GM04504 (cell line): ENCODE results near the gene SLC6A2.

ENCODE experiments used
- DNase-seq: peaks from one replicate; pipeline ENCODE4 v3.0.0-alpha.2; 2012; ENCODE audit warnings: low read depth

SLC6A2 gene

DNA sequence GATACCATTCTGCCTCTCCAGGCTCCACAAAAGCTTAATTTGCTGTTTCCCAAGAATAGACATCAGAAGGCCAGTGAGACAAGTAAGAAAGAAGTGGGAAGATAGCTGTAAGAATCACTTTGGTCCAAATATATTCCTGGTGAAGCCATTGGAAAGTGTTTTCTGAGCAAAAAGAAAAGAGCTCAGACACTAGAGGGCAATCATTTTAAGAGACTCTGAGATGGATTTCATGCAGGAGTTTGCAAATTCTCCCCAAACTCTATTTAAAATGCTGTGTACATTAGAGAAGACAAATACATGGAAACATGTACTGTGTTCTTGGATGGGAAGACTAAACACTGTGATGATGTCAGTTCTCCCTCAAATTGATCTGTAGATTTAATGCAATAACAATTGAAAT lies 8.0 kb upstream of the SLC6A2 start:
- no peak for DNase-seq

DNA sequence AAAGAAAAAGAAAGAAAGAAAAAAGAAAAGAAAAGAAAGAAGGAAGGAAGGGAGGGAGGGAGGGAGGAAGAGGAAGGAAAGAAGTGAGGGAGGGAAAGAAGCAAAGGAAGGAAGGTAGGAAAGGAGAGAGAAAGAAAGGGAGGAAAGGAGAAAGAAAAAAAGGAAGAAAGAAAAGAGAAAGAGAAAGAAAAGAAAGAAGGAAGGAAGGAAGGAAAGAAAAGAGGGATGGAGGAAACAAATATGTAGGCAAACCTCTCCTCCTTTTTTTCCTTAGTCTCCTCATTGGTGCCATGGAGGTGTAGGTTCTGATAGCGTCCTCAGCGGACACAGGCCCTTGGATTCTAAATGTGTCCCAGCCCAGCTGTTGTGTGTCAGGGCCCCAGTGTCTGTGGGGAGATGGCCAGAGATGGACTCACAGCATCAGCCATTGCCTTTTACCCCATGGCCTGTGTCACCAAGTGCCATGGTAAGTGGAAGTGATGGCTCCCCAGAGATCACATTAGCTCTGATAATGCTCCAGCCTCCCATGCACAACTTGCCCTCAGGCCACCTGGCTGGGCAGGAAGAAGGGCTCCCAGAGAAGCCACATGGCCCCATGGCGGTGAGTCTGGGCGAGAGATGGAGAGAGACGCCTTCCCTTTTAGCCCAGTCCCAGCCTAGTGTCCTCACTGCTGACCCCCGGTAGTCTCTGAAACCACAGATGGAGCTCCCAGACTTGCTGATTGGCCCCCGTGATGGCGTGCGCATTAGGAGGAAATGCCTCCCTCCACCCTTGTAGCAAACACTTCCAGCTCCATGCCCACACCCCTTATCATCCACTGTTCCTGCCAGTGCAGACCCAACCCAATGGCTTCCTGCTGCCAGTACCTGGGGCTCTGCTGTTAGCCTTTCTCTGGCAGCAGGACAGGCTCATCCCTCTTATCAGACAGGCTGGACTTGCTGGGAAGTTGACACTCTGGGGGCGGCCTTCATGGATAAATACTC lies 3.7 kb upstream of the SLC6A2 start:
- no peak for DNase-seq

DNA sequence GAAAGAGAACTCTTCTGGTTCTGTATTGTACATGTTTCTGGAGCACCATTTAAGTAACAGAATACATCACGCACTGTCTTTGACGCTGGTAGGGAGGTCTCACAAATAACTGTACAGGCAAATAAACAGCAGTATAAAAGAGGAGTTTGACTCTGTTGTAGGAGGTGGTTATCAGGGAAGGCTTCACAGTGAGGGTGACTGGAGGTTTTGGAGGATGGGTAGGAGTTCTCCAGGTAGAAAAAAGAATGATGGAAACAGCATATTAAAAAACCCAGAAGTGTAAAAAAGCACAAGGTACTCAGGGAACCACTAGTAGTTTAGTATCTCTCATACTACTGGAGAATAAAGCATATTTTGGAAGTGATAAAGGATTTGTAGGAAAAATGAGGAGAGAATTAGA lies 2.7 kb upstream of the SLC6A2 start:
- no peak for DNase-seq

DNA sequence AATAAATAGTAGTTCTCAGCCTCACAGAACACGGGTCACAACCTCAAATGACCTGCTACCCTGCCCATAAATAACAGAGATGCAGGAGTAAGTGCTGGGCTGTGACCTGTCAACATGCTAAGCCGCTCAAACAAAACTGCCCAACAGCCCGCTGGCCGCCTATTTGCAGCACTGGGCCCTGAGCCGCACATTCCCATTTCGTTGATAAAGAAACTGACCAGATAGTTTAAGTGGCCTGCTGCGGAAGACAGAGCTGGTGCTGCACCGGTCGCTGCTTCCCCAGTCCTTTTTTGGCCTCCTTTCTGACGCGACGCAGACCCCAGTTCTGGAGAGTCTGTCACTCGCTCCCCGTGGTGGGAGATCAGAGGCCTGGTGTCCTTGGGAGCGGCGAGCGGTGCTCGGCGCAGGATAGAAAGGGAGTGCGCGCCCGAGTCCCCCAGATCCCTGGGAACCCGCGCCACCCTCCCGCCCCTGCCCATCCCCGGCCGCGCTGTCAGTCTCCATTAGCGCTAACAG lies 349 bp upstream of the SLC6A2 start:
- DNase-seq, result no peak

DNA sequence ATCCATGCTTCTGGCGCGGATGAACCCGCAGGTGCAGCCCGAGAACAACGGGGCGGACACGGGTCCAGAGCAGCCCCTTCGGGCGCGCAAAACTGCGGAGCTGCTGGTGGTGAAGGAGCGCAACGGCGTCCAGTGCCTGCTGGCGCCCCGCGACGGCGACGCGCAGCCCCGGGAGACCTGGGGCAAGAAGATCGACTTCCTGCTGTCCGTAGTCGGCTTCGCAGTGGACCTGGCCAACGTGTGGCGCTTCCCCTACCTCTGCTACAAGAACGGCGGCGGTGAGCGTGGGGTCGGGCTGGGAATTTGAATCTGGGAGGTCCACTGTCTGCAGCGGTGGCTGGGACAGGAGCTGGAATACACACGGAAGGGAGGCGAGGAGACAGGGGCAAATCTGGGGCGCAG lies 904 bp downstream of the SLC6A2 start:
- no peak for DNase-seq

DNA sequence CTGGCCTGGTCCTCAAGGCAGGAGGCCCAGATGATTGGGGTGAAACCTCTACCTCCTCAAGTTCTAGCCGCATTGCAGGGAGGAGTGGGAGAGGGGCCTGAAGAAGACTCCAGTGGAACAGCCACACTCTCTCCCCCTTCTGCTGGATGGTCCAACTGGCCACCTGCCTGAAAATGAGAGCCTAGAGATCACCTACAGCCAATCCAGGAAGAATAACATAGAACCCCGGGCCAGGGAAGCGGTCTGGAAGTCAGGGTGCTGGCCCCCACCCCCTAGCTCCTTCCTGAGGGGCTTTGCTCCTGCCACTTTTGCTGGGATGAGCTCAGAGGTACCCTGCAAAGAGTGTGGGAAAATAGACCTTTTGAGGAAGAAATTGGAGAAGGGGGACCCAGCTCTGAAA lies 1.8 kb downstream of the SLC6A2 start:
- no peak for DNase-seq

DNA sequence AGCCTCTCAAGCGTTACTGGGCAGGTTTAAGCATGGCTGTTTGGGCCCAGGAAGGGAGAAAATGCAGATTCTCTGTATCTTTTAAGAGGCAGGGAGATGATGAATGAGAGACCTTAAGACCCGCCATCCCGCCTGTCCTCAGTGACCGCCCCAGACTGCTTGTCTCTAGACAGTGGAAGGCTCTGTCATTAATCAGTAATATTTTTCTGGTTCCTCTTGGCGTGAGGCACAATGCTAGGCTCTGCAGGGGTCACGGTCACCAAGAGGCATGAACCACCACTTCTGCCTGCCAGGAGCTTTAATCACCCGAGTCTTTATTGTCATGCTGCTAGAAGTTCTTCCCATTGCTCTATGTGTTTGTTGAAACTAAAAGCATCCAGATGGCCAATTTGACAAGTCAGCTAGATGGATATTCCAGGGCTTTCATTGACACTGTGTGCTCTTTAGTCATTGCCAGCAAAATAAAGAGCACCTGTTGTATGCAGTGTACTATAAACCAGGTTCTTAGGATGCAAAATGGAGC lies 3.2 kb downstream of the SLC6A2 start:
- no peak for DNase-seq

DNA sequence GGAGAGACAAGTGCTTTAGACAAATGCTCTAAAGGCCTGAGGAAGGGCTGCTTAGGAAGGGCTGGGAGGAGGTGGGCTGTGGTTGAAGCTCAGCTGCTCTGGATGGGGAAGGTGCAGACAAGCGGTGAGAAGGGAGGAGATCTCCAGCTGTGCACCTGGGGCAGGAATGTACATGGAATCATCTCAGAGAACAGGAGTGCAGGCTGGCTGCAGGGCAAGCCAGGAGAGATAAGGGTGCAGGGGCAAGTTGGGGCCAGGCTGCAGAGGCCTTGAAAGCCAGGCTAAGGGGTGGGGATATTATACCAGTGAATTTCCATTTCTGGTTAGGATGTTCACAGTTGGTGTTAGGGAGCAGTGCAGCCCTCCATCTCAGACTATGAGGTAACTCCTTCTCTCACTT lies 4.2 kb downstream of the SLC6A2 start:
- DNase-seq, result no peak

DNA sequence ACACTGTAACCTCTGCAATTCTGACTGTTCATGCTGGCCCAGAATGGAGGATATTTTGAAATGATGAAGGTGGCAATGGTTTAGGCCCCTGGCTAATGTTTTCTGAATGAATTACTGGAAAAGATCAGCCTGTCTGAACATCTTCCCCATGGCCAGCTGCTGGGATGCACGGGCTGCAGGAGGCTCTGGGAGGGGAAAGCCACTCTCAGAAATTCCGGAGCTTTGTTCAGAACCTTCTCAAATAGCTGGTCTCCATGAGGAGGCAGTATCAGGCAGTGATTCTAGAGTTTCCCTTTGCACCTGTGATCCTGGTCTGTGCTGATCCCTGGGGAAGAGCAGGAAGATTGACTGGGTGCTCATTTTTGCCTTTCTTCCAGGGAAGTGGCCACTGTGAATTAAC lies 5.0 kb downstream of the SLC6A2 start:
- DNase-seq, result no peak

DNA sequence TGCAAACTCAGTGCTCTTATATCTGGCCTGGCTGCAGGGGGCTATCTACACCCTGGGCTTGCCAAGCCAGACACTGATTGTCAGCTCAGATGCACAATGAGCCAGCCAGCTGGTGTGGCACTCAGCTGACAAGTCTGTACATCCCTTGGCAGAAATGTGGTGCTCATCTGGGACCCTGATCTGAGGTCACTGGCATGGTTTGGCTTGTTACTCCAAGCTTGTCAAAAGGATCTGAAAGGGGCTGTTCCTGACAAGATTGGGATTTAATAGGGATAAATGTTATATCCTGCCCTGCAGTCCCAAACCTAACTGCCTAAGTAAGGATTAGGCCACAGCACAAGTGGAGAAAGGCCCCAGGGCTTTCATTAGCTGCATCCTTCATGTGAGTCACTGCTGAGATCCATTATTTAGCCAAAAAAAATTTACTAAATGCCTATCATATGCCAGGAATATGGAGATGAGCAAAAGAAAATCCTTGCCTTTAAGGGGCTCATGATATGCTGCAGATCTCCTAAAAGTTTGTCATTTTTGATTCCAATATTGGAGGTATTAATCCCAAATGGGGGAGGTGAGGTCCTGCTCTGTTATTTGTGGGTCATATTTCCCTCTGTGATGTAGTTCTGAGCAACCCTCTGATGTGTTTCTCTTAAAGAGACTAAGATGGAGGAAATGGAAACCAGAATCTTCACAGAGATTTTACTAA lies 6.3 kb downstream of the SLC6A2 start:
- DNase-seq, result no peak

DNA sequence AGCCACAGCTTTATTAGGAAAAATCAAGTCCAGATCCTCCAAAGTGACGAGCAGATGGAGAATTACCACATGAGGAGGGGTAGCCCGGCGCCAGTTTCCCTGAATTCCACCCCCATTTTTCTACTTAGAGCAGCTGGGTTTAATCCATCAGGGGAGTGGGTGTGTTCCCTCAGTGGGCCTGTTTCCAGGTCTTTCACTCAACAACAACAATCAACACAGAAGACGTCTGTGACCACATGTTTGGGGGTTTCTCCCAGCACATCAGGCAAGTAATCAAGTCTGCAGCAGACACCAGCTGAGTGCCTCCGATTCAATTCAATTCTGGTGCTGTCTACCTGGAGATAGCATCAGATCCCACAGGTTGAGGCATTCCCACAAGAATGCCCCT lies 6.8 kb downstream of the SLC6A2 start:
- DNase-seq, result no peak

DNA sequence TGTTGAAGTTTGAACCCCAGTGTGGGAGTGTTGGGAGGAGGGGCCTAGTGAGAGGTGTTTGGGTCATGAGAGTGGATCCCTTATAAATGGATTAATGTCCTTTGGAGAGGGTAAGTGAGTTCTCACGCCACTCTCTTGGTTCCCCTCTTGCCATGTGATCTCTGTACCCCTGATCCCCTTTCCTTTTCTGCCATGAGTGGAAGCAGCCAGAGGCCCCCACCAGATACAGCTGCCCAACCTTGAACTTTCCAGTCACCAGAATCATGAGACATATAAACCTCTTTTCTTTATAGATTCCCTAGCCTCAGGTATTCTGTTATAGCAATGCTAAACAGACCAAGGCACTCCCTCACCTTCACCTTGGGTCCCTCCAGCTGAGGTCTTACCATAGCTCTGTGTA lies 7.4 kb downstream of the SLC6A2 start:
- no peak for DNase-seq

DNA sequence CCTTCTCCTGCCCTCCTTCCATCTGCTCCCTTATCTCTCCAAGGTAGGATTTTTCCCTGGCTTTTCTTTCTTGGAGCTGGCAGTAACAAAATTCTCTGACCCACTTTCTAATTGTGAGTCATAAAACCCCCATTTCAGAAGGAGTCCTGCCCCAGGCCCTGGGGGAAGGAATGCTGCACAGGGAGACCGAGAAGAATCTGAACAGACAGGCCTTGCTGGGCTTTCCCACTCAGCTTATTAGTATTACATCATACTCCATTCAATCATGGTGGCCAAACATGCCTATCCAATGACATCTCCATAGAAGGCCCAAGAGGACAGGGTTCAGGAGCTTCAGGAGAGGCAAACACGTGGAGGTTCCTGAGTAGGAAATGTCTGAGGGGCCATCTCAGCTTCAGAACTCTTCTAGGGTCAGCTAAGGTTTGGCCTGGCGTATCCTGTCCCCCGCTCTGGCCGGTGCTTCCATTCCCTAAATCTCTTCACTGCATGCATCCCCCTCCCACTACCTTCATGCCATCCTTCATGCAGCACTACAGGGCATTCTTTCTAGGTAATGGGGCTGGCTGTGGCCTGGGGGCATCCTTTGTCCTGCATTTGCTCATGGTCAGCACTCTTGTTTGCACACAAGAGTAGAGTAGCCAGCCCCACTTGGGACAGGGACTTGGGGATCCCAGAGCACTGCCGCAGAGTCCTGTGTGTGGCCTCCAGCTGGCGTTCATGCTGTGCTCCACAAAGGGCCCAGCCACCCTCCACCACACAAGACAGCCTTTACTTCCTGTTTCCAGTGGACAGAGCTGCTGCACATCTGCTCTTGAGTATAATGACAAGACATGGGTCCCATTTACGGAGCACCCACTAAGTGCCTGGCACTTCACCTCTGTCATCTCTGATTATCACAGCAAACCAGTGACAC lies 8.2 kb downstream of the SLC6A2 start:
- no peak for DNase-seq

DNA sequence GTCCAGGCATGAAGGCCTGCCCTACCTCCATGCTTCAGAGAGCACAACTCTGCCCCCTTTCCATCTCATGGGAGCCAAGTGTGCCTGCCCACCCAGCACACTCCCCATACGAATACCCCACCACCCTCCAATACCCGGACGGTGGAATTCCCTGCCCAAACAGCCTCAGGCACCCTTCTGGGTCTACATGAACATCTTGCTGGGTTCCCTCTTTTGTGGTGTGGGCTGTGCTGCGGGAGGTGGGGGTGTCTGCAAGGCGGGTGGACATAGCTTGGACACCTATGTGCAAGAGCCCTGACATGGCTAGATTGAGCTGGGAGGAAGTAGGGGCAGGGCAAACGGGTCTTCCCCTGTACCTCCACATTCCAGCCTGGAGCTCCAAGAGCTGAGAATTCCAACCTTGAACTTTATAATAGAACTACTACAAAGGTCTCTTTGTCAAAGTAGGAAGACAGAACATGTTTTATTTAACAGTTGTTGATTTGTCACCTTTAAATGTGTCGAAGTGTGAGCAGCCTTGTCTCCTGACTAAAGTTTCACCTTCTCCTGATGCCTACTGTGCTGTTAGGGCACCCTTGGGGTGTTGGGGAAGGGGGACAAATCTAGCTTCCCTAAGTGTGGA lies 9.1 kb downstream of the SLC6A2 start:
- no peak for DNase-seq

DNA sequence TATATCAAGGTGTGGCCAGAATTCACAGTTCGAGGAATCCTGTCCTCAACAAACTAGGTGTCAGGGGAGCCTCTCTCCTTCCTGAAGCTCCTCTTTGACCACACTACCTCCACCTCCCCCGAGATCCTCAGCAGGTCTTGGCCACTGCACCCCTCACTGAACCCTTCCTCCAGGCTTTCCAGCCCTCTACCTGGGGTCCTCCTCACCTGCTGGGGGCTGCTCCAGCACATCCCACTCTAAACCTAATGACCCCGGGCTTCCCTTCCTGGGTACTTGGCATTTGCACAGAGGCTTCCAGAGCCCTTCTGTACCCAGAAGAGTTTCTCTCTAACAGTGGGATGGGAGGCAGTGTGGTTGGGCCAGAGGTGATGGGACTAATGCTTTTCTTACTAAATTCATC lies 9.7 kb downstream of the SLC6A2 start:
- DNase-seq, result no peak

DNA sequence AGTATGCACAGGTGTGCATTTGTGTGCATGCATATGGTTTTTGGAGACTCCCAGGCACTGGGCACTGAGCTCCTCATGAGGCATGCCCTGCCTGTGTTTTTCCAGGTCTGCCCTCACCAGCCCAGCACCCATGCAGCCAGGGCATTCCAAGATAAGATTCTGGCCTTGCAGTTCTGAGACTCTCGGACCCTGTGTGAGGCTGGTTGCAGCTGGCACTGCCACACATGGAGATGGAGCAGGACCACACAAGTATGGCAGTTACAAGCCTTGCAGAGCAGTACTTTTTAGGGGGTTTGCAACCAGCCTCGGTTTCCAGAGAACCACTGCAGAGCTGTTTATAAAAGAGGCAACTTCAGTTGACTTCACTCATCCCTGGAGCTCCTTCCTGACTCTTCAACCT lies 10.2 kb downstream of the SLC6A2 start:
- DNase-seq, result no peak

DNA sequence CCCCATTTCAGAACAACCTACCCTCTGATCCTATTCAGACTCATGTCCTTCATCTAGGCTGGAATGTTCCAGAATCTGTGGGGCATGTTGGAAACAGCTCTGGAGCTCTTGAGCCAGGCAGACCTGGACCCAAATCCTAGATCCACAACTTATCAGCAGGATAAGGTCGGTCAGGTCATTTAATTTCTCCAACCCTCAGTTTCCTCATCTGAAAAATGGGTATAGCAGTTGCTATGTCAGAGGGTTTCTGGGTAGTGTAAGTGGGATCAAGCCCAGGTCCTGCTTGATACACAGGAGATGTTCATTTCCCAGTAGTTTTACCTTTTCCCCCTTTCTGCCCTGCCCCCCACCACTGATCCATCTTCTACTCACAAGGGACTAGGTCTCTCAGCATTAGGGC lies 12.0 kb downstream of the SLC6A2 start:
- DNase-seq, result no peak

DNA sequence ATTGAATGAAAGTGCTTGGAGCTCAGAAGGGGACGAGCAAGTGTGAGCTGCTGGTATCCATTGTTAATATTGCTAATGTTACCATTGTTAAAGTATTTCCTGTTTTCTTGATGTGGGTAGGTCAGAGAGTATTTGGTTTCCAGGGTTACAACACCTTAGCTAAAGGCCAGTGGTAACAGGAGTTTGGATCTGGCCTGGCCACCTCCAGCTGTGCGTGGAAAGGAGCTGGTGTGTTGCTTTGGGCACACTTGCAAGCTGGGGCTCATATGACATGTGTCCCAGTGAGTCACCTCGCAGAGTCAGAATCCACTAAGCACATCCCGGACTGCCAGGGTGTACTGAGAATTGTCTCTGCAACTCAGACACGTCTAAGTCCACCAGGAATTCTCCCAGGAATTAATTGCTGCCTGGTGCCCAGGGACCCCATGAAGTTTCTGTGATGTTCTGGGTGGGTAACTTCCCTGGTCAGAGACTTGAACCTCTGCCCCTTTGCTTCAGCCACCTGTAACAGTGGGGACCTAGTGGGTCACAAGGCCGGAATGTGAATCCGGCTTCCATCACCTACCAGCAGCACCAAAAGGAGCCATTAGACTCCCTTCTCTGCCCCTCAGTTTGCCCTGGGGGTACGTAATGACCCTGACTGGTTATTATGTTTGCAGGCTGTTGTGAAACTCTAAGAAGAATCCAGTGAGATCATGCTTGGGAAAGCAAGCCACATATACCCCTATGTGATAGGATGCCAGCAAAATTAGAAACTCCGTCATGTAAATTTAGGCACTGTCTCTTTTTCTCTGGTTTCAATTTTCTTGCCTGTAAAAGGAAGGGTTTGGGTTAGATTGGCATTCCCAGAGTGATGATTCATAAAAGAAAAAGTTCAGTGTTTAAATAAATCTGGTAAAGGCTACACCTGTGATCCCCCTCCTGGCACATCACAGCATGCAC lies 12.8 kb downstream of the SLC6A2 start:
- no peak for DNase-seq

DNA sequence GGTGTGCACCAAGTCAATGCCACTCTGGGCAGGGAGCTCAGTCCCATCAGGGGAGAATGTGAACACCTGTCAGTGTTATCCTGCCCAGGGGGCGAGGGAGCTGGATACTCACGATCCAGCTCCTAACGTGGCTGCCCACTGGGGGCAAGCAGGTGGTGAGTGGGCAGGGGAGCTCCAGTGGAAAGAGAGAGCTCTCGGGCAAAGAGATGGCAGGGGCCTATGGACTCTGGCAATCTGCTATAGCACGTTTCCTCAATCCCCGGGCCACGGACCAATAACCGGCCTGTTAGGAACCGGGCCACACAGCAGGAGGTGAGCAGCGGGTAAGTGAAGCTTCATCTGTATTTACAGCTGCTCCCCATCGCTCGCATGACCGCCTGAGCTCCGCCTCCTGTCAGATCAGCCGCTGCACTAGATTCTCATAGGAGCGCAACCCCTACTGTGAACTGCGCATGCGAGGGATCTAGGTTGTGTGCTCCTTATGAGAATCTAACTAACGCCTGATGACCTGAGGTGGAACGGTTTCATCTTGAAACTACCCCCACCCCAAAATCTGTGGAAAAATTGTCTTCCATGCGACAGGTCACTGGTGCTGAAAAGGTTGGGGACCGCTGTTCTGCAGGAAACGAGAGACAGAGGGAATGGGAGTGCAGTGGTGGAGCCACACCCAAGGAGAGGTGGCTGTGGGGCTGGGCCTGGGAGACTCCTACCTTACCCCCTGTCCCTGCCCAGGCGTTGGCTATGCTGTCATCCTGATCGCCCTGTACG lies 15.6 kb downstream of the SLC6A2 start:
- no peak for DNase-seq

DNA sequence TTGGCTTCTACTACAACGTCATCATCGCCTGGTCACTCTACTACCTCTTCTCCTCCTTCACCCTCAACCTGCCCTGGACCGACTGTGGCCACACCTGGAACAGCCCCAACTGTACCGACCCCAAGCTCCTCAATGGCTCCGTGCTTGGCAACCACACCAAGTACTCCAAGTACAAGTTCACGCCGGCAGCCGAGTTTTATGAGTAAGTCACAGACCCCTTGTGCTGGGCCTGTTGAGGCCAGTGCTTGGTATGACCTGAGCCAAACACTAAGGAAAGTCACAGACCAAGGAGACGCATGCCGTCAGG lies 16.1 kb downstream of the SLC6A2 start:
- DNase-seq, result no peak
